D341Med (cell line): Measurements from ENCODE around the gene RNF126.
A peak's percentile ranks its signal among the peaks of the same experiment; 100 is the strongest.
"Not testable (repeated sequence)": the region's sequence is repeated elsewhere in the genome, so short reads cannot be mapped to it uniquely, and the experiment has no call there.

Experiments
- DNase-seq: peaks from one replicate; pipeline ENCODE4 v3.0.0; 2012; ENCODE audit warnings: low spot score

The RNF126 gene

GRCh38 chr19:646779-647565, 16.0 kb downstream of the RNF126 start:
- no peak for DNase-seq

GRCh38 chr19:645912-646778, 16.9 kb downstream of the RNF126 start:
- no peak for DNase-seq

GRCh38 chr19:644789-645188, 18.2 kb downstream of the RNF126 start:
- no peak for DNase-seq

GRCh38 chr19:644363-644762, 18.7 kb downstream of the RNF126 start:
- DNase-seq, result peak; percentile 67

- no peak for DNase-seq
Measured at GRCh38 chr19:643736-644135, 19.3 kb downstream of the RNF126 start.

- no peak for DNase-seq
Measured at GRCh38 chr19:642767-643727, 20.0 kb downstream of the RNF126 start.

GRCh38 chr19:641702-642101, 21.3 kb downstream of the RNF126 start:
- no peak for DNase-seq

- no peak for DNase-seq
Measured at GRCh38 chr19:640606-641189, 22.3 kb downstream of the RNF126 start.

GRCh38 chr19:640161-640558, 22.9 kb downstream of the RNF126 start:
- no peak for DNase-seq

- DNase-seq, result peak; percentile 100
Measured at GRCh38 chr19:639253-640160, 23.5 kb downstream of the RNF126 start, which contains the start of gene FGF22. TSS of gene FGF22 (plus strand) at chr19:639879. CDS start at chr19:639926, 47 bp downstream.

GRCh38 chr19:638906-639252, 24.1 kb downstream of the RNF126 start:
- no peak for DNase-seq

GRCh38 chr19:634975-635652, 27.9 kb downstream of the RNF126 start:
- no peak for DNase-seq

- DNase-seq, result no peak
Measured at GRCh38 chr19:633786-634639, 29.0 kb downstream of the RNF126 start.

- DNase-seq, result peak; percentile 100
Measured at GRCh38 chr19:633068-633785, 29.8 kb downstream of the RNF126 start, which contains the start of gene POLRMT. TSS of gene POLRMT (minus strand) at chr19:633537. CDS start at chr19:633512, 25 bp downstream.

GRCh38 chr19:632579-633067, 30.4 kb downstream of the RNF126 start:
- DNase-seq, result peak; percentile 72

- DNase-seq, result no peak
Measured at GRCh38 chr19:629961-630714, 32.9 kb downstream of the RNF126 start.

- DNase-seq, result not testable (repeated sequence)
Measured at GRCh38 chr19:629515-629914, 33.5 kb downstream of the RNF126 start.
